HCEC 1CT (cell line): Measurements from ENCODE around the gene CYP4Z1.
"Not testable (repeated sequence)": the region's sequence is repeated elsewhere in the genome, so short reads cannot be mapped to it uniquely, and the experiment has no call there.

Experiments used
- DNase-seq: peaks from one replicate; pipeline ENCODE4 v3.0.0-alpha.2; 2017

CYP4Z1 gene

GRCh38 chr1:47067097-47067594 lies at the start of gene CYP4Z1:
CYP4Z1 (plus strand) TSS chr1:47067231; CDS start chr1:47067491, 260 bp downstream.
- DNase-seq: no peak

GRCh38 chr1:47021070-47021469 lies 46.0 kb upstream of the CYP4Z1 start:
- DNase-seq: no peak

GRCh38 chr1:47023268-47024140 lies 43.5 kb upstream of the CYP4Z1 start, which contains the start of gene CYP4X1:
CYP4X1 (plus strand) TSS chr1:47023669; CDS start chr1:47023818, 149 bp downstream.
- DNase-seq: no peak

- DNase-seq: no peak
Measured at GRCh38 chr1:47024141-47024801, 42.8 kb upstream of the CYP4Z1 start.

- DNase-seq: no peak
Measured at GRCh38 chr1:47030170-47030805, 36.7 kb upstream of the CYP4Z1 start.

- no peak for DNase-seq
Measured at GRCh38 chr1:47031059-47031458, 36.0 kb upstream of the CYP4Z1 start.

- DNase-seq: no peak
Measured at GRCh38 chr1:47031585-47031984, 35.4 kb upstream of the CYP4Z1 start.

- DNase-seq: no peak
Measured at GRCh38 chr1:47036764-47037163, 30.3 kb upstream of the CYP4Z1 start.

- DNase-seq: no peak
Measured at GRCh38 chr1:47059376-47059775, 7.7 kb upstream of the CYP4Z1 start.

- not testable (repeated sequence) for DNase-seq
Measured at GRCh38 chr1:47069080-47069479, 2.0 kb downstream of the CYP4Z1 start.

GRCh38 chr1:47069509-47069908 lies 2.5 kb downstream of the CYP4Z1 start:
- DNase-seq: not testable (repeated sequence)

- not testable (repeated sequence) for DNase-seq
Measured at GRCh38 chr1:47089356-47089755, 22.3 kb downstream of the CYP4Z1 start.

GRCh38 chr1:47091476-47091875 lies 24.4 kb downstream of the CYP4Z1 start:
- DNase-seq: not testable (repeated sequence)

- DNase-seq: no peak
Measured at GRCh38 chr1:47104816-47105215, 37.8 kb downstream of the CYP4Z1 start.

- DNase-seq: no peak
Measured at GRCh38 chr1:47106792-47107191, 39.8 kb downstream of the CYP4Z1 start.

- DNase-seq: not testable (repeated sequence)
Measured at GRCh38 chr1:47107851-47108574, 41.0 kb downstream of the CYP4Z1 start.

- not testable (repeated sequence) for DNase-seq
Measured at GRCh38 chr1:47109482-47109881, 42.5 kb downstream of the CYP4Z1 start.

GRCh38 chr1:47113178-47113577 lies 46.1 kb downstream of the CYP4Z1 start:
- no peak for DNase-seq

- not testable (repeated sequence) for DNase-seq
Measured at GRCh38 chr1:47121039-47121438, 54.0 kb downstream of the CYP4Z1 start.

GRCh38 chr1:47124834-47125233 lies 57.8 kb downstream of the CYP4Z1 start:
- DNase-seq: not testable (repeated sequence)

- DNase-seq: not testable (repeated sequence)
Measured at GRCh38 chr1:47126997-47127396, 60.0 kb downstream of the CYP4Z1 start.

GRCh38 chr1:47128221-47128620 lies 61.2 kb downstream of the CYP4Z1 start:
- no peak for DNase-seq
